ENCODE data around the gene HOXC10. TPM values are rescaled to one million over a fixed set of nuclear protein-coding genes. Genes with fewer than 3 reads are reported as not detected.

Gene HOXC10
- total and polyA plus RNA-seq, 2 experiments from 2014 or later = not detected

- H3K9me2 ChIP-seq (ENCODE audit: insufficient read depth) = no peaks in the 10 kb centered on the region
- H3K36me3 ChIP-seq (ENCODE audit: insufficient read depth) = no peaks in the 10 kb centered on the region
- peaks cover 100% of the 10 kb centered on the region for H3K27me3 ChIP-seq (ENCODE audit: insufficient read depth)
- peaks cover 34% of the 10 kb centered on the region for H3F3A ChIP-seq (replicated peaks; ENCODE audit: low read depth)
- Mint-ChIP-seq H3K4me3 (no peak overlapping the region), H3K9me3 (no peaks in the 10 kb centered on the region; the same call in 2 of the 3 replicates), H3K36me3 (ENCODE audit: low read depth) (no peaks in the 10 kb centered on the region; the same call in 2 of the 3 replicates), H3K27ac (no peak overlapping the region), H3K4me1 (peaks cover 16% of the 10 kb centered on the region), H3K27me3 (ENCODE audit: insufficient read depth, low read depth, poor library complexity) (peaks cover 97% of the 10 kb centered on the region)
- no peaks in the 10 kb centered on the region for H3K79me2 ChIP-seq (replicated peaks; ENCODE audit: insufficient read depth)
- TF ChIP-seq JUNB (IDR thresholded peaks at IDR 0.05; ENCODE audit: unreplicated experiment) (no peak), EZH2 (IDR thresholded peaks at IDR 0.05; ENCODE audit: low read depth, unreplicated experiment) (no peak), CREB1 (CRISPR knock-in tag; IDR thresholded peaks at IDR 0.05; ENCODE audit: low read depth) (no peak), EZH2phosphoT487 (IDR thresholded peaks at IDR 0.05; ENCODE audit: unreplicated experiment) (no peak), STAT1 (IDR thresholded peaks at IDR 0.05; ENCODE audit: unreplicated experiment) (no peak), REST (IDR thresholded peaks at IDR 0.05; ENCODE audit: unreplicated experiment) (no peak), CTCF (conservative IDR thresholded peaks at IDR 0.05; ENCODE audit: low read depth in 2 of 2) (no peak), ZNF331 (CRISPR knock-in tag; IDR thresholded peaks at IDR 0.05; ENCODE audit: low read depth) (no peak), NANOG (IDR thresholded peaks at IDR 0.05; ENCODE audit: borderline replicate concordance) (no peak), ETS1 (IDR thresholded peaks at IDR 0.05) (no peak), ZNF114 (CRISPR knock-in tag; IDR thresholded peaks at IDR 0.05) (no peak), POLR2AphosphoS5 (IDR thresholded peaks at IDR 0.05; ENCODE audit: low read depth) (no peak), ZNF462 (CRISPR knock-in tag; IDR thresholded peaks at IDR 0.05) (no peak)
- no peak overlapping the region for H3K4me3 ChIP-seq
- H4K20me1 ChIP-seq (replicated peaks; ENCODE audit: insufficient read depth) = peaks cover 55% of the 10 kb centered on the region
- no peak overlapping the region for H3K27ac ChIP-seq (ENCODE audit: low read depth)
- H3K4me1 ChIP-seq (ENCODE audit: insufficient read depth) = peaks cover 23% of the 10 kb centered on the region; the same call in 1 of the 2 replicates
- DNase-seq (ENCODE audit: low spot score) = no peak
- ATAC-seq = no peak
- no peak overlapping the region for H2AFZ ChIP-seq
- H3K4me2 ChIP-seq = no peak overlapping the region
These were observed 43.8 kb upstream of the HOXC10 start for GRCh38 chr12:53941187-53941586.

Data from GM23338 (cell line).